ENCODE results near the gene GTF2I. TPM values are rescaled to one million over a fixed set of nuclear protein-coding genes. Genes with fewer than 3 reads are reported as not detected.

Gene GTF2I
- polyA plus RNA-seq, 2 of the 4 experiments (the other 2 are of a cell fraction) = 107 to 144 TPM

- H3K4me1 ChIP-seq = peaks cover 47% of the 10 kb centered on the region
- WGBS (ENCODE audit: missing lambda C conversion rate) = 1% methylated on average over 25 of the region's 60 CpGs
- ATAC-seq = peak; percentile 81 to 94
- peak; percentile 79 for TF ChIP-seq MAX (IDR thresholded peaks at IDR 0.05)
- 0 out of 2 replicates have a peak, but pooled peaks have one; percentile 12 for TF ChIP-seq E2F6 (IDR thresholded peaks at IDR 0.05; ENCODE audit: borderline replicate concordance, low read depth)
- no peak for TF ChIP-seq ESRRA (IDR thresholded peaks at IDR 0.05; ENCODE audit: borderline replicate concordance, low read length)
- peak; percentile 64 for TF ChIP-seq POLR2A (IDR thresholded peaks at IDR 0.05; ENCODE audit: low read length)
- TF ChIP-seq JUN (IDR thresholded peaks at IDR 0.05) = peak; percentile 66 to 92; a peak in 4 of 5 replicates
- TF ChIP-seq, protein P1, sequence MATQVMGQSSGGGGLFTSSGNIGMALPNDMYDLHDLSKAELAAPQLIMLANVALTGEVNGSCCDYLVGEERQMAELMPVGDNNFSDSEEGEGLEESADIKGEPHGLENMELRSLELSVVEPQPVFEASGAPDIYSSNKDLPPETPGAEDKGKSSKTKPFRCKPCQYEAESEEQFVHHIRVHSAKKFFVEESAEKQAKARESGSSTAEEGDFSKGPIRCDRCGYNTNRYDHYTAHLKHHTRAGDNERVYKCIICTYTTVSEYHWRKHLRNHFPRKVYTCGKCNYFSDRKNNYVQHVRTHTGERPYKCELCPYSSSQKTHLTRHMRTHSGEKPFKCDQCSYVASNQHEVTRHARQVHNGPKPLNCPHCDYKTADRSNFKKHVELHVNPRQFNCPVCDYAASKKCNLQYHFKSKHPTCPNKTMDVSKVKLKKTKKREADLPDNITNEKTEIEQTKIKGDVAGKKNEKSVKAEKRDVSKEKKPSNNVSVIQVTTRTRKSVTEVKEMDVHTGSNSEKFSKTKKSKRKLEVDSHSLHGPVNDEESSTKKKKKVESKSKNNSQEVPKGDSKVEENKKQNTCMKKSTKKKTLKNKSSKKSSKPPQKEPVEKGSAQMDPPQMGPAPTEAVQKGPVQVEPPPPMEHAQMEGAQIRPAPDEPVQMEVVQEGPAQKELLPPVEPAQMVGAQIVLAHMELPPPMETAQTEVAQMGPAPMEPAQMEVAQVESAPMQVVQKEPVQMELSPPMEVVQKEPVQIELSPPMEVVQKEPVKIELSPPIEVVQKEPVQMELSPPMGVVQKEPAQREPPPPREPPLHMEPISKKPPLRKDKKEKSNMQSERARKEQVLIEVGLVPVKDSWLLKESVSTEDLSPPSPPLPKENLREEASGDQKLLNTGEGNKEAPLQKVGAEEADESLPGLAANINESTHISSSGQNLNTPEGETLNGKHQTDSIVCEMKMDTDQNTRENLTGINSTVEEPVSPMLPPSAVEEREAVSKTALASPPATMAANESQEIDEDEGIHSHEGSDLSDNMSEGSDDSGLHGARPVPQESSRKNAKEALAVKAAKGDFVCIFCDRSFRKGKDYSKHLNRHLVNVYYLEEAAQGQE (IDR thresholded peaks at IDR 0.05) = no peak
- TF ChIP-seq, protein P2, sequence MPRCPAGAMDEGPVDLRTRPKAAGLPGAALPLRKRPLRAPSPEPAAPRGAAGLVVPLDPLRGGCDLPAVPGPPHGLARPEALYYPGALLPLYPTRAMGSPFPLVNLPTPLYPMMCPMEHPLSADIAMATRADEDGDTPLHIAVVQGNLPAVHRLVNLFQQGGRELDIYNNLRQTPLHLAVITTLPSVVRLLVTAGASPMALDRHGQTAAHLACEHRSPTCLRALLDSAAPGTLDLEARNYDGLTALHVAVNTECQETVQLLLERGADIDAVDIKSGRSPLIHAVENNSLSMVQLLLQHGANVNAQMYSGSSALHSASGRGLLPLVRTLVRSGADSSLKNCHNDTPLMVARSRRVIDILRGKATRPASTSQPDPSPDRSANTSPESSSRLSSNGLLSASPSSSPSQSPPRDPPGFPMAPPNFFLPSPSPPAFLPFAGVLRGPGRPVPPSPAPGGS (IDR thresholded peaks at IDR 0.05) = peak; percentile 70; the same call in 1 of the 3 replicates
- peak; percentile 21; the same call in 1 of the 2 replicates for TF ChIP-seq GATA3 (IDR thresholded peaks at IDR 0.05; ENCODE audit: borderline replicate concordance)
- DNase-seq (ENCODE audit: low read depth in 1 of 2, low spot score in 1 of 2) = peak; percentile 94 to 98
- POLR2A ChIA-PET = interaction anchor here (0.5 to 2.6 kb wide), 11 partner anchors 14 to 762 kb away, joined by 3 to 14 read pairs (median 4); no protein-coding TSS in a partner anchor
- H3K4me2 ChIP-seq = peak overlapping the region; percentile 93
- no peaks in the 10 kb centered on the region for H3K9me3 ChIP-seq
- peak overlapping the region; percentile 98 to 99 for H3K27ac ChIP-seq
- CTCF ChIA-PET = interaction anchor here (0.6 to 1.8 kb wide), 12 partner anchors 9 to 564 kb away, joined by 3 to 9 read pairs (median 3); no protein-coding TSS in a partner anchor
- H3K4me3 ChIP-seq = peak overlapping the region; percentile 93
- no peak for FAIRE-seq
Observed at GRCh38 chr7:74656837-74657691, 454 bp upstream of the GTF2I start.

DNA sequence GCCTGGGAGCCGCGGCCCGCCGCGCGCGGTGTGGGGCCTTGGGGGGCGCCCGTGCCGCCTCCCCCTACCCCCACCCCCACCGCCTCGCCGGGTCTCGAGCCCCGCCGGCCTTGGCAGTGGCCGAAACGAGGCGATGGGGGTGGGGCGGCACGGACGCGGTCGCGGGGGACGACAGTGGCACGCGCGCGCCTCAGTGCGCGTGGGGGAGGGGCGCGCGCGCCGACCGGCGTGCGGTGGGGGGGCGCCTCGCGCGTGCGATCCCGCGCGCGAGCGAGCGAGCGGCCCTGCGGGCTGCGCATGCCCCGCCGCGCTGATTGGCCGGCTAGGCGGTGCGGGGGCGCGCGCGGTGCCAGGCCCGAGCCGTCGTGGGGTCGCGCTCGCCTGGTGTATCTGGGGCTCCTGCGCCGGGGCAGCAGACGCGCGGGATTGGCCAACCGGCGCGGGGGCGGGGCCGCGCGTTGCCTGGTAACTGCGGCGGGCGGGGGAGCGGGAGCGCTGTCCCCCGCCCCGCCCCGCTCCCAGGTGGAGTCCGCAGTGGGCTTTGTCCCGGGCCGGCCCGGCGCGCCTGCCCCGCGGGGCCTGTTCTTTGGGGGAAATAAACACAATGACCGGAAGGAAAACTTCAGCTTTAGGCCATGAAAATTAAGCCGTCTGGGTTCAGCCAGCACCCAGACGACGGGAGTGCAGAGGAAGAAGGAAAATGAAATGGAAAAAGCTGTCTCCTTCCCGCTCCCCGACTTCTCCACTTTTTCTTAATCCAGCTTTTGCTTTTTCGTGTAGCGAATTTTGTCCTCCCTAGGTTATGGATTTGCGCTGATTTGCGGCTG lies 873 bp downstream of the GTF2I start:
- Histone ChIP-seq H3K4me3 (peak overlapping the region; percentile 93), H3K27ac (peak overlapping the region; percentile 98 to 99), H3K4me1 (peaks cover 60% of the 10 kb centered on the region), H3K9me3 (no peaks in the 10 kb centered on the region), H3K4me2 (peak overlapping the region; percentile 83)
- DNase-seq (ENCODE audit: low read depth in 1 of 2, low spot score in 1 of 2) = peak; percentile 93
- ChIA-PET POLR2A (interaction anchor here (0.6 to 2.6 kb wide), 7 partner anchors 13 to 763 kb away, joined by 3 to 14 read pairs (median 6); no protein-coding TSS in a partner anchor), CTCF (interaction anchor here (0.6 to 1.4 kb wide), 6 partner anchors 10 to 566 kb away, joined by 3 to 5 read pairs (median 3); no protein-coding TSS in a partner anchor)
- WGBS (ENCODE audit: missing lambda C conversion rate) = 5% methylated on average over 18 of the region's 108 CpGs
- peak; percentile 68 to 69 for ATAC-seq
- no peak for FAIRE-seq
- no peak for TF ChIP-seq EHMT2 (IDR thresholded peaks at IDR 0.05; ENCODE audit: low read depth)
- no peak for TF ChIP-seq HOXA7 (CRISPR knock-in tag; IDR thresholded peaks at IDR 0.05)
- no peak for TF ChIP-seq POLR2AphosphoS2 (conservative IDR thresholded peaks at IDR 0.05; ENCODE audit: low read length)
- TF ChIP-seq HES2 (IDR thresholded peaks at IDR 0.05) = no peak
- no peak for TF ChIP-seq CBX2 (IDR thresholded peaks at IDR 0.05; ENCODE audit: borderline replicate concordance, low read depth)
- TF ChIP-seq PBX3 (IDR thresholded peaks at IDR 0.05) = no peak
- no peak for TF ChIP-seq HOXB13 (CRISPR knock-in tag; IDR thresholded peaks at IDR 0.05; ENCODE audit: low read depth)
- no peak for TF ChIP-seq HEYL (CRISPR knock-in tag; IDR thresholded peaks at IDR 0.05)
- TF ChIP-seq RARB (CRISPR knock-in tag; IDR thresholded peaks at IDR 0.05) = no peak
- TF ChIP-seq CHD2 (IDR thresholded peaks at IDR 0.05; ENCODE audit: low read length, partially characterized antibody) = peak; percentile 16
- peak; percentile 40; the same call in 1 of the 2 replicates for TF ChIP-seq MAX (IDR thresholded peaks at IDR 0.05)
- no peak; a peak in 1 of 5 replicates for TF ChIP-seq RAD21 (conservative IDR thresholded peaks at IDR 0.05 in 1 of 2, IDR thresholded peaks at IDR 0.05 in 1 of 2)
- TF ChIP-seq NR3C1 (IDR thresholded peaks at IDR 0.05) = no peak
- TF ChIP-seq PHF8 (IDR thresholded peaks at IDR 0.05; ENCODE audit: borderline replicate concordance, low read depth) = peak; percentile 7; the same call in 1 of the 2 replicates
- peak; percentile 83 for TF ChIP-seq MYC (IDR thresholded peaks at IDR 0.05; ENCODE audit: borderline replicate concordance, low read length)
- TF ChIP-seq HOXB5 (CRISPR knock-in tag; IDR thresholded peaks at IDR 0.05) = peak; percentile 66; the same call in 1 of the 2 replicates
- TF ChIP-seq HDAC2 (IDR thresholded peaks at IDR 0.05) = no peak
- TF ChIP-seq ZNF302 (CRISPR knock-in tag; IDR thresholded peaks at IDR 0.05) = no peak
- TF ChIP-seq EP300 (IDR thresholded peaks at IDR 0.05) = no peak

All from A549 (cell line).